ENCODE data around the gene ETFB.
A peak's percentile ranks its signal among the peaks of the same experiment; 100 is the strongest.

The ETFB gene

GRCh38 chr19:51341066-51341465 is 25.1 kb downstream of the ETFB start:
- no peak overlapping the region for H3K9ac ChIP-seq (ENCODE audit: low read length)

GRCh38 chr19:51339687-51340656 is 26.2 kb downstream of the ETFB start:
- H3K4me3 ChIP-seq (ENCODE audit: low read length) = peak overlapping the region; percentile 23
- H3K9ac ChIP-seq (ENCODE audit: low read length) = peak overlapping the region; percentile 50

More at GRCh38 chr19:51341066-51341465, 25.1 kb downstream of the ETFB start:
- H3K4me1 ChIP-seq (ENCODE audit: control insufficient read depth, insufficient read depth, low read length) = peaks cover 8% of the 10 kb centered on the region
- H3K36me3 ChIP-seq (ENCODE audit: control insufficient read depth, insufficient read depth, low read length) = no peaks in the 10 kb centered on the region
- no peaks in the 10 kb centered on the region for H3K9me3 ChIP-seq (ENCODE audit: control insufficient read depth, low read length)
- H3K4me3 ChIP-seq (ENCODE audit: low read length) = no peak overlapping the region
- peaks cover 6% of the 10 kb centered on the region for H3K27me3 ChIP-seq (ENCODE audit: control insufficient read depth, insufficient read depth, low read length)

GRCh38 chr19:51339313-51339686 is 26.9 kb downstream of the ETFB start:
- H3K9me3 ChIP-seq (ENCODE audit: control insufficient read depth, low read length) = no peaks in the 10 kb centered on the region
- peaks cover 8% of the 10 kb centered on the region for H3K4me1 ChIP-seq (ENCODE audit: control insufficient read depth, insufficient read depth, low read length)
- H3K36me3 ChIP-seq (ENCODE audit: control insufficient read depth, insufficient read depth, low read length) = no peaks in the 10 kb centered on the region
- peaks cover 6% of the 10 kb centered on the region for H3K27me3 ChIP-seq (ENCODE audit: control insufficient read depth, insufficient read depth, low read length)
- H3K9ac ChIP-seq (ENCODE audit: low read length) = peak overlapping the region; percentile 37
- peak overlapping the region; percentile 23 for H3K4me3 ChIP-seq (ENCODE audit: low read length)

More at GRCh38 chr19:51339687-51340656, 26.2 kb downstream of the ETFB start:
- Histone ChIP-seq H3K36me3 (ENCODE audit: control insufficient read depth, insufficient read depth, low read length) (no peaks in the 10 kb centered on the region), H3K4me1 (ENCODE audit: control insufficient read depth, insufficient read depth, low read length) (peaks cover 8% of the 10 kb centered on the region), H3K9me3 (ENCODE audit: control insufficient read depth, low read length) (no peaks in the 10 kb centered on the region), H3K27me3 (ENCODE audit: control insufficient read depth, insufficient read depth, low read length) (peaks cover 6% of the 10 kb centered on the region)

GRCh38 chr19:51338563-51339312 is 27.4 kb downstream of the ETFB start:
- Histone ChIP-seq H3K9me3 (ENCODE audit: control insufficient read depth, low read length) (no peaks in the 10 kb centered on the region), H3K36me3 (ENCODE audit: control insufficient read depth, insufficient read depth, low read length) (no peaks in the 10 kb centered on the region), H3K9ac (ENCODE audit: low read length) (peak overlapping the region; percentile 37), H3K4me1 (ENCODE audit: control insufficient read depth, insufficient read depth, low read length) (peaks cover 8% of the 10 kb centered on the region), H3K4me3 (ENCODE audit: low read length) (peak overlapping the region; percentile 23), H3K27me3 (ENCODE audit: control insufficient read depth, insufficient read depth, low read length) (peaks cover 6% of the 10 kb centered on the region)

- H3K9me3 ChIP-seq (ENCODE audit: control insufficient read depth, low read length) = no peaks in the 10 kb centered on the region
- H3K4me3 ChIP-seq (ENCODE audit: low read length) = no peak overlapping the region
- peaks cover 6% of the 10 kb centered on the region for H3K27me3 ChIP-seq (ENCODE audit: control insufficient read depth, insufficient read depth, low read length)
- no peaks in the 10 kb centered on the region for H3K36me3 ChIP-seq (ENCODE audit: control insufficient read depth, insufficient read depth, low read length)
- peaks cover 8% of the 10 kb centered on the region for H3K4me1 ChIP-seq (ENCODE audit: control insufficient read depth, insufficient read depth, low read length)
- H3K9ac ChIP-seq (ENCODE audit: low read length) = no peak overlapping the region
These were observed 28.2 kb downstream of the ETFB start for GRCh38 chr19:51337861-51338562.

- peaks cover 8% of the 10 kb centered on the region for H3K4me1 ChIP-seq (ENCODE audit: control insufficient read depth, insufficient read depth, low read length)
- no peaks in the 10 kb centered on the region for H3K9me3 ChIP-seq (ENCODE audit: control insufficient read depth, low read length)
- peaks cover 6% of the 10 kb centered on the region for H3K27me3 ChIP-seq (ENCODE audit: control insufficient read depth, insufficient read depth, low read length)
- H3K4me3 ChIP-seq (ENCODE audit: low read length) = no peak overlapping the region
- no peak overlapping the region for H3K9ac ChIP-seq (ENCODE audit: low read length)
- no peaks in the 10 kb centered on the region for H3K36me3 ChIP-seq (ENCODE audit: control insufficient read depth, insufficient read depth, low read length)
These were observed 28.9 kb downstream of the ETFB start for GRCh38 chr19:51337141-51337860.

GRCh38 chr19:51333836-51334460 is 32.2 kb downstream of the ETFB start:
- Histone ChIP-seq H3K9me3 (ENCODE audit: control insufficient read depth, low read length) (no peaks in the 10 kb centered on the region), H3K36me3 (ENCODE audit: control insufficient read depth, insufficient read depth, low read length) (no peaks in the 10 kb centered on the region), H3K4me3 (ENCODE audit: low read length) (no peak overlapping the region), H3K4me1 (ENCODE audit: control insufficient read depth, insufficient read depth, low read length) (peaks cover 4% of the 10 kb centered on the region), H3K9ac (ENCODE audit: low read length) (no peak overlapping the region), H3K27me3 (ENCODE audit: control insufficient read depth, insufficient read depth, low read length) (peaks cover 11% of the 10 kb centered on the region)

- H3K9ac ChIP-seq (ENCODE audit: low read length) = no peak overlapping the region
- H3K36me3 ChIP-seq (ENCODE audit: control insufficient read depth, insufficient read depth, low read length) = no peaks in the 10 kb centered on the region
- H3K27me3 ChIP-seq (ENCODE audit: control insufficient read depth, insufficient read depth, low read length) = peaks cover 27% of the 10 kb centered on the region
- H3K4me3 ChIP-seq (ENCODE audit: low read length) = no peak overlapping the region
- H3K9me3 ChIP-seq (ENCODE audit: control insufficient read depth, low read length) = no peaks in the 10 kb centered on the region
- H3K4me1 ChIP-seq (ENCODE audit: control insufficient read depth, insufficient read depth, low read length) = no peaks in the 10 kb centered on the region
These were observed 34.5 kb downstream of the ETFB start for GRCh38 chr19:51331716-51332115.

- Histone ChIP-seq H3K9ac (ENCODE audit: low read length) (no peak overlapping the region), H3K4me1 (ENCODE audit: control insufficient read depth, insufficient read depth, low read length) (no peaks in the 10 kb centered on the region), H3K4me3 (ENCODE audit: low read length) (no peak overlapping the region), H3K9me3 (ENCODE audit: control insufficient read depth, low read length) (no peaks in the 10 kb centered on the region), H3K36me3 (ENCODE audit: control insufficient read depth, insufficient read depth, low read length) (no peaks in the 10 kb centered on the region), H3K27me3 (ENCODE audit: control insufficient read depth, insufficient read depth, low read length) (peaks cover 29% of the 10 kb centered on the region)
These were observed 35.0 kb downstream of the ETFB start for GRCh38 chr19:51331193-51331592.

GRCh38 chr19:51330366-51330765 is 35.8 kb downstream of the ETFB start:
- Histone ChIP-seq H3K27me3 (ENCODE audit: control insufficient read depth, insufficient read depth, low read length) (peaks cover 32% of the 10 kb centered on the region), H3K9ac (ENCODE audit: low read length) (no peak overlapping the region), H3K4me1 (ENCODE audit: control insufficient read depth, insufficient read depth, low read length) (no peaks in the 10 kb centered on the region), H3K9me3 (ENCODE audit: control insufficient read depth, low read length) (no peaks in the 10 kb centered on the region), H3K4me3 (ENCODE audit: low read length) (no peak overlapping the region), H3K36me3 (ENCODE audit: control insufficient read depth, insufficient read depth, low read length) (no peaks in the 10 kb centered on the region)

- no peaks in the 10 kb centered on the region for H3K9me3 ChIP-seq (ENCODE audit: control insufficient read depth, low read length)
- no peak overlapping the region for H3K9ac ChIP-seq (ENCODE audit: low read length)
- H3K4me3 ChIP-seq (ENCODE audit: low read length) = no peak overlapping the region
- H3K27me3 ChIP-seq (ENCODE audit: control insufficient read depth, insufficient read depth, low read length) = peaks cover 32% of the 10 kb centered on the region
- no peaks in the 10 kb centered on the region for H3K36me3 ChIP-seq (ENCODE audit: control insufficient read depth, insufficient read depth, low read length)
- no peaks in the 10 kb centered on the region for H3K4me1 ChIP-seq (ENCODE audit: control insufficient read depth, insufficient read depth, low read length)
These were observed 36.8 kb downstream of the ETFB start for GRCh38 chr19:51329411-51329810.

Measured in mucosa of stomach (tissue), 1 donor.